Right lobe of liver (tissue), 4 donors: Measurements from ENCODE around the gene CYP4Z1.
"Not testable (repeated sequence)": the region's sequence is repeated elsewhere in the genome, so short reads cannot be mapped to it uniquely, and the experiment has no call there.

Source experiments
- CTCF ChIP-seq, 4 donors: fragments of 200-600 bp in 3 of 4; fragments of 450-650 bp in 1 of 4; IDR thresholded peaks; one replicate each; pipeline versions ENCODE4 v1.5.1 to v1.8.0; 2016 to 2022; ENCODE audit warnings: antibody characterized with exemption in 4 of 4, mild to moderate bottlenecking in 2 of 4
- POLR2A ChIP-seq: fragments of 450-650 bp; IDR thresholded peaks from one replicate; pipeline ENCODE4 v1.6.1; 2017; ENCODE audit warnings: antibody characterized with exemption, mild to moderate bottlenecking
- donor health status: DM: no; HTN: no; CAD: no.
- donor health status: DM: no; HTN: no; CAD: no.
- donor health status: DM: no; HTN: yes; CAD: no.

GRCh38 chr1:47069080-47069479 lies 2.0 kb downstream of the CYP4Z1 start:
- not testable (repeated sequence) for TF ChIP-seq CTCF (IDR thresholded peaks at IDR 0.05); POLR2A
